Subcutaneous adipose tissue (tissue), 4 donors: ENCODE results near the gene ESR1. TPM values are rescaled to one million over a fixed set of nuclear protein-coding genes. Genes with fewer than 3 reads are reported as not detected.

ENCODE experiments used
- CTCF ChIP-seq: fragments of 450-650 bp; IDR thresholded peaks from one replicate; pipeline ENCODE4 v1.5.1; 2016; ENCODE audit warnings: low read depth, mild to moderate bottlenecking, control low read depth, antibody characterized with exemption, moderate library complexity
- total RNA-seq, 4 donors: library from RNA; depleted of rRNA; stranded (reverse); fragments of >200 nt; gene quantifications; one replicate each; pipeline ENCODE4 v1.1.0, GENCODE V29; 2016

The ESR1 gene
- 1 to 10 TPM; 3.2 to 5.8 (median 4.1) TPM for total RNA-seq

- no peak for TF ChIP-seq CTCF
Measured at GRCh38 chr6:151807513-151808370, at the start of gene ESR1. Gene ESR1 (plus strand): TSS chr6:151807682. CDS start chr6:151807913, 231 bp downstream.

GRCh38 chr6:151760486-151760885, 47.0 kb upstream of the ESR1 start:
- TF ChIP-seq CTCF, result no peak

GRCh38 chr6:151761851-151762250, 45.6 kb upstream of the ESR1 start:
- no peak for TF ChIP-seq CTCF

- no peak for TF ChIP-seq CTCF
Measured at GRCh38 chr6:151762817-151763216, 44.7 kb upstream of the ESR1 start.

- no peak for TF ChIP-seq CTCF
Measured at GRCh38 chr6:151763303-151763702, 44.2 kb upstream of the ESR1 start.

GRCh38 chr6:151763938-151764680, 43.4 kb upstream of the ESR1 start:
- no peak for TF ChIP-seq CTCF

- TF ChIP-seq CTCF, result no peak
Measured at GRCh38 chr6:151765444-151765886, 42.0 kb upstream of the ESR1 start.
